ENCODE results near the gene SLC5A1.

The SLC5A1 gene

DNA sequence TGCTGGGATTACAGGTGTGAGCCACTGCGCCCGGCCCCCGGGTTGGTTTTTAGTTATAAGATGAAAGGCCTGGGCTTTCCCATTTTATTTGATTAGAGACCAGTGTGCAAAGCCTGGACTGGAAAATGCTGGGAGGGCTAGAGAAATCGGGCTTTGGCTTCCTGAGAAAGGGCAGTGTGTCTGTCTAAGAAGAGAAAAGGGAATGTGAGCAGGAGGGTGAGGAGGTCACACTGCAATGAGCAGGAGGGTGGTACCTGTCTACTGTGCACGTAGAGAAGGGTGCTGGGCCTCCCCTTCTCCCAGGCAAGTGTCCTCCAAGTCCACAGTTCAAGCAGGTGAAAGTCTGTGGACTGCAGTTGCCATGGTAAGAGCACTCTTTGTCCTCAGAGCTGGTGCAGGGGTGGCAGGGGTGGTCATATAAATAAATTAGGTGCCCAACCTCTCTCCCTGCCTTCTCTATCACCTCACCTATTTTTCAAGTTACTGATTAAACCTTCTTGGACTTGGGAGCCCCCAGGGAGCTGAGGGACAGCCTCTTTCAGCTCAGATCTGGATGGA, 30.8 kb downstream of the SLC5A1 start:
- Histone ChIP-seq H3K36me3 (replicated peaks) (no peaks in the 10 kb centered on the region), H3K27ac (no peak overlapping the region), H3K4me3 (ENCODE audit: low read depth, low read length) (no peak overlapping the region), H3K27me3 (replicated peaks) (peaks cover 7% of the 10 kb centered on the region)
- in situ Hi-C loops (cut with HindIII; ENCODE audit: low pct_ligation_motif_present, low sequenced_read_pairs), result no loop called here
- no peak for DNase-seq
- TF ChIP-seq, protein P1, sequence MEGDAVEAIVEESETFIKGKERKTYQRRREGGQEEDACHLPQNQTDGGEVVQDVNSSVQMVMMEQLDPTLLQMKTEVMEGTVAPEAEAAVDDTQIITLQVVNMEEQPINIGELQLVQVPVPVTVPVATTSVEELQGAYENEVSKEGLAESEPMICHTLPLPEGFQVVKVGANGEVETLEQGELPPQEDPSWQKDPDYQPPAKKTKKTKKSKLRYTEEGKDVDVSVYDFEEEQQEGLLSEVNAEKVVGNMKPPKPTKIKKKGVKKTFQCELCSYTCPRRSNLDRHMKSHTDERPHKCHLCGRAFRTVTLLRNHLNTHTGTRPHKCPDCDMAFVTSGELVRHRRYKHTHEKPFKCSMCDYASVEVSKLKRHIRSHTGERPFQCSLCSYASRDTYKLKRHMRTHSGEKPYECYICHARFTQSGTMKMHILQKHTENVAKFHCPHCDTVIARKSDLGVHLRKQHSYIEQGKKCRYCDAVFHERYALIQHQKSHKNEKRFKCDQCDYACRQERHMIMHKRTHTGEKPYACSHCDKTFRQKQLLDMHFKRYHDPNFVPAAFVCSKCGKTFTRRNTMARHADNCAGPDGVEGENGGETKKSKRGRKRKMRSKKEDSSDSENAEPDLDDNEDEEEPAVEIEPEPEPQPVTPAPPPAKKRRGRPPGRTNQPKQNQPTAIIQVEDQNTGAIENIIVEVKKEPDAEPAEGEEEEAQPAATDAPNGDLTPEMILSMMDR (IDR thresholded peaks at IDR 0.05; ENCODE audit: low read depth, low read length, missing control alignments), result no peak

DNA sequence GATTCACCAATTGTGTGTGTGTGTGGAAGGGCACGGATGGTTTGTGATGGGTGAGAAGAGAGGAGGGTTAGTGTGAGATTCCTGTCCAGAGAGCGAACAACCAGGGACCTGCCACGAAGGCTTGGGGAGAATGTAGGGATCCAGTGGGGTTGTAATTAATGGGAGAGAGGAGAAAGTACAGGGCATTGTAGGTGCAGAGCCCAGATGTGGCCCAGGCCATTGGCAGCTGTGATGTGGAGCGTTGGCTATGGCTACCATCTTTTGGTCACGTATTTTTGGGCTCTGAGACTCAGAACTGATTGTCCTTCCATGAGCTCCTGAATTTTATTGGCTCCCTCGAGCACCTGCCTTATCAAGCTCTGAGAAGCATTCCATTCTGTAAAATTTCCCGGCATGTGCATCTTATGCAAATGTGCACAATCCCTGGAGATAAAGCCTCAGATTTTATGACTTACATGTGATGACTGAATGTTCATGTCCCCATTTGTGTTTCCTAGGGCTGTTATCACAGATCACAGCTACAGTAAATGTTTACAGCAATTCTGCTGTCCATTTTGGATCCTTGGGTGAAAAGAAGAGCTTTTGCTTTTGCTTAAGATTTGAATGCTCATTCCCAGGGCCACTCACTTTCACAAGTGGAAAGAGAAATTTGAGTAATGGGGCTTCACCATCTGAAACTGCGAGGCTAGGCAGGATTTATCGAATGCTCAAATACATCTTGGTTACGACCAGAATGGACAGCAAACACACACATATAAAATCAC, 33.1 kb downstream of the SLC5A1 start:
- H3K27me3 ChIP-seq (replicated peaks), result peaks cover 7% of the 10 kb centered on the region
- in situ Hi-C loops (cut with HindIII; ENCODE audit: low pct_ligation_motif_present, low sequenced_read_pairs), result no loop called here
- TF ChIP-seq, protein P1 (IDR thresholded peaks at IDR 0.05; ENCODE audit: low read depth, low read length, missing control alignments), result no peak
- H3K27ac ChIP-seq, result no peak overlapping the region
- no peaks in the 10 kb centered on the region for H3K36me3 ChIP-seq (replicated peaks)
- H3K4me3 ChIP-seq (ENCODE audit: low read depth, low read length), result no peak overlapping the region
- DNase-seq, result no peak

DNA sequence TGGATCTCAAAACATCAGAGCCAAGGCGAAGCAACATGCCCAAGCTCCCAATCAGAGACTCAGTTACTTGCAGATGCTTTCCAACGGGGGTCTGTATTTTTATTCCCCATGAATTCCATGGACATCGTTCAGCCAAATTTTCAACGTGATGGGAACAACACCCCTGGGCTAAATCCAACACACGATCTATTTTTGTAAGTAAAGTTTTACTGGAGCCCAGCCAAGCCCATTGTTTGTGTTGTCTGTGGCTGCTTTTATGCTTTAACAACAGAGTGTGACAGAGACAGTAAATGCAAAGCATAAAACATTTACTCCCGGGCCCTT, 33.7 kb downstream of the SLC5A1 start:
- TF ChIP-seq, protein P1 (IDR thresholded peaks at IDR 0.05; ENCODE audit: low read depth, low read length, missing control alignments), result no peak
- Histone ChIP-seq H3K27me3 (replicated peaks) (peaks cover 7% of the 10 kb centered on the region), H3K27ac (no peak overlapping the region), H3K36me3 (replicated peaks) (no peaks in the 10 kb centered on the region), H3K4me3 (ENCODE audit: low read depth, low read length) (no peak overlapping the region)
- no peak for DNase-seq
- in situ Hi-C loops (cut with HindIII; ENCODE audit: low pct_ligation_motif_present, low sequenced_read_pairs), result no loop called here

DNA sequence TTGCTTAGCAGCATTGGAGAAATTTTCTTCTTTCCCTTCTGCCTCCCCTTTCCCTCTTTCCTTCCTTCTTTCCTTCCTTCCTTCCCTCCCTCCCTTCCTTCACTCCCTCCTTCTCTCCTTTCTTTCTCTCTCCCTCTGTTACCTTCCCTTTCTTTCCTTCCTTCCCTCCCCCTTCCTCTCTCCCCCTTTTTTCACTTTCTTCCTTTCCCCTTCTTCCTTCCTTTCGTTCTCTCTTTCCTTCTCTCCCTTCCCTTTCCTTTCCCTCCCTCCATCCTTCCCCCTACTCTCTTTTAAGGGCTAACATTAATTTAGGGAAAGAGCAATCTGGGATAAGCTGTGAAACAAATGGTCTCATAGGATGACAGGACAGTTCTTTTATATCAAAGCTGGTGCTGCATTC, 34.1 kb downstream of the SLC5A1 start:
- Histone ChIP-seq H3K27me3 (replicated peaks) (peaks cover 7% of the 10 kb centered on the region), H3K4me3 (ENCODE audit: low read depth, low read length) (no peak overlapping the region), H3K36me3 (replicated peaks) (no peaks in the 10 kb centered on the region), H3K27ac (no peak overlapping the region)
- no peak for DNase-seq
- in situ Hi-C loops (cut with HindIII; ENCODE audit: low pct_ligation_motif_present, low sequenced_read_pairs), result no loop called here
- TF ChIP-seq, protein P1 (IDR thresholded peaks at IDR 0.05; ENCODE audit: low read depth, low read length, missing control alignments), result no peak

DNA sequence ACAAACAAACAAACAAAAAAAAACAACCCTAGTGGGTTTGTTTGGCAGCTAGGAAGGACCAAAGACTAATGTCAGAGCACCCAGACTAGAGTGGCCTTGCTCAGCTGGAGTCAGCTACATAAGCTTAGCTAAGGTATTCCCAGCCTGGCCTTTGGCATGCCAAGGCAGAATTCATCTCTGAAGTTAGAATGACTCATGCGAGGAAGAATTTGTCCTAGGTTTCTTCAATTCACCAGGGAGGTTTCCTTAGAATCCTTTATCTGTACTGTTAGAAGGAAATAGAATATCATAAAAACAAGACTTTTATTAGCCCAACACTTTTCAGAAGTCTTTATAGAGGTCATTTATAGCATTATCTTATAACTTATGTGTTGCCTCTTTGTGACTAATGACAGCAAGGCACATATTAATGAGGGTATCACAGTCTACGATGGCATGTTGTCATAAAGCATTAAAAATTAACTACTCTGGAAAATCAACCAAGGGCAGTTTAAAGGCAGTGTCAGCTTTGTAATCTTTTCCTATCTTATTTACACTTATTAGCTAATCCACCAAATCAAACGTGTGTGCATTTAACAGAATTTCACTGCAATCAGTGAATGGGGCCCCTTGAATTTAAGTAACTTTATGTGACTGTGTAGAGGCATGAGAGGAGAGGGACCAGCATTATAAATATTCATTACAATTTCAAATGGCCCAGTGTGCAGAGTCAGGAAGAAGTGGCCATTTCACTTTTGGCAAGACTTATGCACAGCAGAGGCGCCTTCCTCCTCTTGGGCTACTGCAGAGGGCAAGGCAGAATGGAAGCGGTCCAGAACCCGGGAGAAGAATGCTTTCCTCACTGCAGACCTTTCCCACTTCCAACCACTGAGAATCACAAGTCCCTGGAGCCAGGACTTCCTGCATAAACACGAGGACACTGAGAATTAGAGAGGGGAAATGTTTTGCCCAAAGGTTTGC, 36.3 kb downstream of the SLC5A1 start:
- TF ChIP-seq, protein P1 (IDR thresholded peaks at IDR 0.05; ENCODE audit: low read depth, low read length, missing control alignments), result no peak
- no peak overlapping the region for H3K27ac ChIP-seq
- H3K27me3 ChIP-seq (replicated peaks), result peaks cover 7% of the 10 kb centered on the region
- no peaks in the 10 kb centered on the region for H3K36me3 ChIP-seq (replicated peaks)
- peak; percentile 67 for DNase-seq
- in situ Hi-C loops (cut with HindIII; ENCODE audit: low pct_ligation_motif_present, low sequenced_read_pairs), result no loop called here
- no peak overlapping the region for H3K4me3 ChIP-seq (ENCODE audit: low read depth, low read length)
